Endothelial cell (in vitro differentiated cells): ENCODE data around the gene PIGP. TPM values are rescaled to one million over a fixed set of nuclear protein-coding genes. Genes with fewer than 3 reads are reported as not detected.
"Not testable (repeated sequence)": the region's sequence is repeated elsewhere in the genome, so short reads cannot be mapped to it uniquely, and the experiment has no call there.

Source experiments
- DNase-seq: peaks from one replicate; pipeline ENCODE4 v3.0.0; 2021; ENCODE audit warnings: low spot score
- H3K27ac Mint-ChIP-seq: one replicate; pipeline ENCODE4 v1.8.0; 2021; ENCODE audit warnings: mixed read lengths, inconsistent platforms; ENCODE audit not compliant: unreplicated experiment
- H3K27me3 Mint-ChIP-seq: one replicate; pipeline ENCODE4 v1.8.0; 2021; ENCODE audit warnings: mild to moderate bottlenecking, moderate library complexity, mixed read lengths, inconsistent platforms; ENCODE audit not compliant: unreplicated experiment
- H3K36me3 Mint-ChIP-seq: one replicate; pipeline ENCODE4 v1.8.0; 2021; ENCODE audit warnings: mild to moderate bottlenecking, low read depth, mixed read lengths, inconsistent platforms; ENCODE audit not compliant: unreplicated experiment
- H3K4me1 Mint-ChIP-seq: one replicate; pipeline ENCODE4 v1.8.0; 2021; ENCODE audit warnings: mild to moderate bottlenecking, mixed read lengths, inconsistent platforms; ENCODE audit not compliant: unreplicated experiment
- H3K4me3 Mint-ChIP-seq: one replicate; pipeline ENCODE4 v1.8.0; 2021; ENCODE audit warnings: mild to moderate bottlenecking, mixed read lengths, inconsistent platforms; ENCODE audit not compliant: unreplicated experiment
- H3K9me3 Mint-ChIP-seq: one replicate; pipeline ENCODE4 v1.8.0; 2021; ENCODE audit warnings: mixed read lengths, inconsistent platforms; ENCODE audit not compliant: unreplicated experiment
- long read RNA-seq: library from polyadenylated mRNA; unstranded; transcript quantifications from one replicate; pipeline ENCODE4 v2.0.0, GENCODE V29; 2020; ENCODE audit not compliant: unreplicated experiment
- total RNA-seq: library from RNA; stranded (reverse); fragmentation: NEBNext Ultra II Directional; extraction: Animal tissue kit (Norgen Biotek cat#: 25700); gene quantifications from one replicate; pipeline ENCODE4 v1.2.1, GENCODE V29; 2021; ENCODE audit not compliant: unreplicated experiment
- TF ChIP-seq, protein P1 (sequence below): fragments of 200-600 bp; sonication (generic); IDR thresholded peaks from one replicate; pipeline ENCODE4 v1.5.0; 2021; ENCODE audit warnings: antibody characterized with exemption; ENCODE audit not compliant: unreplicated experiment

The PIGP gene
- total RNA-seq, result 14.1 TPM
- long read RNA-seq, full-length matches to known transcripts, result 4 of 4 reads
- long read RNA-seq, partial matches to known transcripts, result 0 of 4 reads
- long read RNA-seq, other reads (novel, unspliced or antisense), result 0 of 4 reads

- peak; percentile 99 for DNase-seq
- TF ChIP-seq, protein P1, sequence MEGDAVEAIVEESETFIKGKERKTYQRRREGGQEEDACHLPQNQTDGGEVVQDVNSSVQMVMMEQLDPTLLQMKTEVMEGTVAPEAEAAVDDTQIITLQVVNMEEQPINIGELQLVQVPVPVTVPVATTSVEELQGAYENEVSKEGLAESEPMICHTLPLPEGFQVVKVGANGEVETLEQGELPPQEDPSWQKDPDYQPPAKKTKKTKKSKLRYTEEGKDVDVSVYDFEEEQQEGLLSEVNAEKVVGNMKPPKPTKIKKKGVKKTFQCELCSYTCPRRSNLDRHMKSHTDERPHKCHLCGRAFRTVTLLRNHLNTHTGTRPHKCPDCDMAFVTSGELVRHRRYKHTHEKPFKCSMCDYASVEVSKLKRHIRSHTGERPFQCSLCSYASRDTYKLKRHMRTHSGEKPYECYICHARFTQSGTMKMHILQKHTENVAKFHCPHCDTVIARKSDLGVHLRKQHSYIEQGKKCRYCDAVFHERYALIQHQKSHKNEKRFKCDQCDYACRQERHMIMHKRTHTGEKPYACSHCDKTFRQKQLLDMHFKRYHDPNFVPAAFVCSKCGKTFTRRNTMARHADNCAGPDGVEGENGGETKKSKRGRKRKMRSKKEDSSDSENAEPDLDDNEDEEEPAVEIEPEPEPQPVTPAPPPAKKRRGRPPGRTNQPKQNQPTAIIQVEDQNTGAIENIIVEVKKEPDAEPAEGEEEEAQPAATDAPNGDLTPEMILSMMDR, result no peak
- Mint-ChIP-seq H3K27me3 (peaks cover 18% of the 10 kb centered on the region), H3K36me3 (peaks cover 8% of the 10 kb centered on the region), H3K4me1 (peaks cover 31% of the 10 kb centered on the region), H3K27ac (peak within 1 kb of the TSS; percentile 91), H3K4me3 (peak within 1 kb of the TSS; percentile 97), H3K9me3 (no peaks in the 10 kb centered on the region)
Measured at GRCh38 chr21:37072988-37073416, at the start of gene PIGP, which contains the start of gene TTC3. Gene PIGP, minus strand, starts transcription at chr21:37073071. Its CDS starts 556 bp downstream, at chr21:37072515. Gene TTC3, plus strand, starts transcription at chr21:37073254. Its CDS starts 14,004 bp downstream, at chr21:37087258.

- DNase-seq, result peak; percentile 5
- TF ChIP-seq, protein P1, result no peak
- H3K36me3 Mint-ChIP-seq, result peaks cover 12% of the 10 kb centered on the region
- peaks cover 3% of the 10 kb centered on the region for H3K27me3 Mint-ChIP-seq
- H3K4me3 Mint-ChIP-seq, result peak overlapping the region; percentile 5
- H3K4me1 Mint-ChIP-seq, result peaks cover 12% of the 10 kb centered on the region
- no peak overlapping the region for H3K27ac Mint-ChIP-seq
- H3K9me3 Mint-ChIP-seq, result no peaks in the 10 kb centered on the region
Measured at GRCh38 chr21:37119421-37120218, 46.7 kb upstream of the PIGP start.

GRCh38 chr21:37118187-37118826 lies 45.4 kb upstream of the PIGP start:
- no peak for DNase-seq
- no peak overlapping the region for H3K4me3 Mint-ChIP-seq
- TF ChIP-seq, protein P1, result no peak
- H3K4me1 Mint-ChIP-seq, result peaks cover 12% of the 10 kb centered on the region
- peaks cover 12% of the 10 kb centered on the region for H3K36me3 Mint-ChIP-seq
- H3K9me3 Mint-ChIP-seq, result no peaks in the 10 kb centered on the region
- no peak overlapping the region for H3K27ac Mint-ChIP-seq
- H3K27me3 Mint-ChIP-seq, result peaks cover 3% of the 10 kb centered on the region

GRCh38 chr21:37117204-37117603 lies 44.3 kb upstream of the PIGP start:
- no peaks in the 10 kb centered on the region for H3K9me3 Mint-ChIP-seq
- TF ChIP-seq, protein P1, result no peak
- H3K4me3 Mint-ChIP-seq, result no peak overlapping the region
- H3K4me1 Mint-ChIP-seq, result peaks cover 12% of the 10 kb centered on the region
- no peak for DNase-seq
- H3K36me3 Mint-ChIP-seq, result peaks cover 8% of the 10 kb centered on the region
- H3K27me3 Mint-ChIP-seq, result peaks cover 3% of the 10 kb centered on the region
- no peak overlapping the region for H3K27ac Mint-ChIP-seq

DNA sequence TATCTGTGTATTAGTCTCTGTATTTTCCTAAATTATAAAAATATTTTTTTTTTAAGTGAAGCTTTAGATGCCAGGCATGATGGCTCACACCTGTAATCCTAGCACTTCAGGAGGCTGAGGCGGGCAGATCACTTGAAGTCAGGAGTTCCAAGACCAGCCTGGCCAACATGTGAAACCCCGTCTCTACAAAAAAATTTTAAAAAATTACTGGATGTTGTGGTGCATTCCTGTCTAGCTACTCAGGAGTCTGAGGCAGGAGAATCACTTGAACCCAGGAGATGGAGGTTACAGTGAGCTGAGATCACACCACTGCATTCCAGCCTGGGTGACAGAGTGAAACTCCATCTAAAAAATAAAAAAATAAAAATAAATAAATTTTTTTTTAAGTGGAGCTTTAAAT lies 43.6 kb upstream of the PIGP start:
- not testable (repeated sequence) for DNase-seq, H3K27me3 Mint-ChIP-seq, H3K4me3 Mint-ChIP-seq, H3K9me3 Mint-ChIP-seq, H3K27ac Mint-ChIP-seq
- Mint-ChIP-seq H3K36me3 (peaks cover 15% of the 10 kb centered on the region), H3K4me1 (peaks cover 12% of the 10 kb centered on the region)

DNA sequence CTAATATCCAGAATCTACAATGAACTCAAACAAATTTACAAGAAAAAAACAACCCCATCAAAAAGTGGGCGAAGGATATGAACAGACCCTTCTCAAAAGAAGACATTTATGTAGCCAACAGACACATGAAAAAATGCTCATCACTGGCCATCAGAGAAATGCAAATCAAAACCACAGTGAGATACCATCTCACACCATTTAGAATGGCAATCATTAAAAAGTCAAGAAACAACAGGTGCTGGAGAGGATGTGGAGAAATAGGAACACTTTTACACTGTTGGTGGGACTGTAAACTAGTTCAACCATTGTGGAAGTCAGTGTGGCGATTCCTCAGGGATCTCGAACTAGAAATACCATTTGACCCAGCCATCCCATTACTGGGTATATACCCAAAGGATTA lies 41.4 kb upstream of the PIGP start:
- not testable (repeated sequence) for H3K9me3 Mint-ChIP-seq, H3K27me3 Mint-ChIP-seq, H3K27ac Mint-ChIP-seq, H3K4me1 Mint-ChIP-seq, DNase-seq, H3K4me3 Mint-ChIP-seq
- H3K36me3 Mint-ChIP-seq, result peaks cover 23% of the 10 kb centered on the region

DNA sequence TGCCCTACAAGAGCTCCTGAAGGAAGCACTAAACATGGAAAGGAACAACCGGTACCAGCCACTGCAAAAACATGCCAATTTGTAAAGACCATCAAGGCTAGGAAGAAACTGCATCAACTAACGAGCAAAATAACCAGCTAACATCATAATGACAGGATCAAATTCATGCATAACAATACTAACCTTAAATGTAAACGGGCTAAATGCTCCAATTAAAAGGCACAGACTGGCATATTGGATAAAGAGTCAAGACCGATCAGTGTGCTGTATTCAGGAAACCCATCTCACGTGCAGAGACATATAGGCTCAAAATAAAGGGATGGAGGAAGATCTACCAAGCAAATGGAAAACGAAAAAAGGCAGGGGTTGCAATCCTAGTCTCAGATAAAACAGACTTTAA lies 38.2 kb upstream of the PIGP start:
- not testable (repeated sequence) for H3K27ac Mint-ChIP-seq, H3K9me3 Mint-ChIP-seq, H3K27me3 Mint-ChIP-seq, H3K4me3 Mint-ChIP-seq, DNase-seq, H3K4me1 Mint-ChIP-seq
- peaks cover 50% of the 10 kb centered on the region for H3K36me3 Mint-ChIP-seq
